Measurements from ENCODE around the gene UEVLD.
A peak's percentile ranks its signal among the peaks of the same experiment; 100 is the strongest.
"Not testable (repeated sequence)": the region's sequence is repeated elsewhere in the genome, so short reads cannot be mapped to it uniquely, and the experiment has no call there.

Gene UEVLD

GRCh38 chr11:18588297-18589252 is at the start of gene UEVLD:
Gene UEVLD (minus strand): TSS chr11:18588734. CDS start chr11:18588654, 80 bp downstream.
- peak; percentile 88 for DNase-seq (ENCODE audit: low spot score)

DNA sequence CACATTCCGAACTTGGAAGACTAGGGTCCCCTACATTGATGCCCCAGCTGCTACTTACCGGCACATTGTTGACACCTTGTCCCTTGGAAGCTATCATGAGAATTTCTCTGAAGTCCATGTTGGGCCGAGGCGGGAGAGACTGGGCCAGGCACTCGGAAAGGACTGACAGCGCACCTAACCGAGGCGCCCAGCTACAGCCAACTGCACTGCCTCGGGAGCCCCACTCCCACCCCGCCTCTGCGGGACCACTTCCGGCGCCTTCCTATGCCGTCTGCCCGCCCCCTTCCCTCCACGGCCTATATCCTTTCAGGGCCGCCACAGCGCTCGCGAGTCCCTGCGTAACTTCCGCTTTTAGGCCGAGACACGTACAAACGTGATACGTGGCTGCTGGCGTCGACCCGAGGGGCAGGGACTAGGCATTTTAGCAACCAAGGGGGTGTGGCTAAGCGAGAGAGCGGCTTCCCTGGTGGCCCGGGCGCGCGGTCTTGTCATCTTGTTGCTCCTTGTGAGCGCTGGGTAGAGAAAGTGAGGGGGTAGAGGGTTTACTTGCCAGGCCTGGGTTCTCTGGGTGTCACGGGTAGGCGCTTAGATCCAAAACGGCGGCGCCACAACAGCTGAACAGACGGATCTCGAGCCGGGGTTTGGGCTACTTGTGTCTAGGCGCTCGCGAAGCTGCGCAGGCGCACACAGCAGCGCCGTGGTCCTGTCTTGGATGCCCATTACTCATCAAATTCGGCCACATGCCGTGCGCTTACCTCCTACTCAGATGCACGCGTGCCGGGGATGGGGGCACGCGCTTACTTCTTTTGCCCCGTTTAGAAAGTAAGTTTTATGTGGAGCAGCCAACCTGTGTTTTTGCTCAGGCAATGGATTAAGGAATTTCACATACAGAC is 45.9 kb upstream of the UEVLD start, which contains the start of gene SPTY2D1:
Gene SPTY2D1 (minus strand): TSS at position 203 of the 893 bp plus-strand sequence. CDS start 85 bp downstream, at position 118.
- DNase-seq (ENCODE audit: low spot score): peak; percentile 100

DNA sequence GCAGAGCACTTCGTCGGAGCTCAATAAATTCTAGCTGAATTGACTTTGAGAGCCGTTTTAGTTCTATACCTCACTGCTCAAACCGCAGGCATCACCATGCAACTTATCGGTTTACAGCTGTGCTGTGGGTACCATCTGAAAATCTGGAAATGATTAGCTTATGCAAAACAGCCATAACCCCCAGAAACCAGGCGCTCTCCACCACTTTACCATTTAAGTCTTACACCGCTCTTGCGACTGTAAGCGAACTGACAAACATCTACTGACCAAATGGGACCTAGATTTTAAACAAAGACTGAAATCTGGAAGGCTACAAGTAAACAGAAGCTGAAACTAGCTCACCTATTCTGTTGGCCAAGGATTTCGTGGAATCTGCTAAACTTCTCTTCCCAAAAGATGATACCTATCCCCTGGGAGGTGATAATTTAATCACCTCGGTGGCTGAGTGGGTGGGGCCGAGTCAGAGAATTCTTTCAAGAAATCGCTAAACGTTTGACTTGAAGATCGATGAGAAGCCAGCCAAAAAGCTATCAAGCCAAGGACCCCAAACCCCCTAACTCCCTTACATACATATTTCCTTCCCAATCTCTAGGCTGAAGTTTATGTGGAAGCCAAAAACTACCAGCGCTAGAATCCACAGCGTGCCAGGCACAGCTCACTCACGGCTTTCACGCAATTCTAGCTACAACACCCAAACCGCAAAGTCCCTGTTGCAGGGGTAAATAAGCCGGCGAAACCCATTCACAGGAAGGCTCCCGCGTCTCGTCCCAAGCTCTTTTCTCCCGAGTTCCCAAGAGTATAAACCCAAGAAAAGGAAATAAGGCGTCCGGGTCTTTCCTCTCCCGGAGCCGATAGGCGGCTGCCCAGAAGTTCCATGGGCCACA is 45.0 kb upstream of the UEVLD start:
- no peak for DNase-seq (ENCODE audit: low spot score)

GRCh38 chr11:18632841-18633240 is 44.3 kb upstream of the UEVLD start:
- DNase-seq (ENCODE audit: low spot score): no peak

DNA sequence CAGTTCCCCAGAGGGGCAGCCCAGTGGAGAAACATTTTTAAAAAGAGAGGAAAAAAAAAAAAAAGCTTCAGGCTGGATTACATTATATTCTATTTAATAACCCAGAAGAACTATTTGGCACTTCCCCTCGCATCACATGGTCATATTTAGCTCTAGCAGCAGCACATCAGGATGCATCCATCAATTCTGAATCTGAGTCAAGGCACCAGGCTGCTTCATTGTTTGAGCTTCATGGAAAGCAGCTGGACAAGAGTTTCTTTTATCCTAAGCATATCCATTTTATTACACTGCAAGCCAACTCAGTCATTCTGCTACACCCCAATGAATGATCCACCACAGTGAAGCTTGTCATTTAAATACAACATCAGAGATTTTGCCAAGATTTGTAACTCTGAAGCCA is 35.6 kb upstream of the UEVLD start:
- DNase-seq (ENCODE audit: low spot score): no peak

- no peak for DNase-seq (ENCODE audit: low spot score)
Measured at GRCh38 chr11:18623707-18624106, 35.2 kb upstream of the UEVLD start.

DNA sequence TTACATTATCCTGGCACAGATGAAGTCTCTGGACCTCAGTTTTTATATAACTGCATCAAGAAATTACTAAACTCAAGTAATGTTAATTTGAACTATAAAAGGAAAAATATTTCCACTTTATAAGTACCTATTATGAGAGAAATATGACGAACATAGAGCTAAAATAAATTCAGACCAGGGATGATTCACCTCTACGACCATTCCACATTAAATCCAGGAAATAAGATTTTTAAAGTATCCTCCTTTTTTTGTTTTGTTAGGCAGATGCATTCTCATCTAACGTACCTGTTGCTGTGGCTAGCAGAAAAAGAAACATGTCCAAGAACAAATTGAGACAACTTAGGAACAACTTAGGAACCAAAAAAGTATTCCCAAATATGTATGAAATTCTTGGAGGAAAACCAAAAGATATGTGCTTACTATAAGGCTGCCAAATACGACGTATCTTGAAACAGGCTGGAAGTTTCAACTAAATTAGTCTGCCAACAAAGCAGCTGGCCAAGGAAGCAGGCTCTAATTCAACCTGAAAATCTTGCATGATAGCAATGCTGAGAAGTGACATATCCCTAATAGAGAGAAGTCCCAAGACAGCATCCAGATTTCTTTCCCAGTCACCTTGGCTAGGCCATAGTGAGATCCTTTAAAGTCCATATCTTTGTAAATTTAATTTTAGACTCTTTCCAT is 29.9 kb upstream of the UEVLD start:
- no peak for DNase-seq (ENCODE audit: low spot score)

DNA sequence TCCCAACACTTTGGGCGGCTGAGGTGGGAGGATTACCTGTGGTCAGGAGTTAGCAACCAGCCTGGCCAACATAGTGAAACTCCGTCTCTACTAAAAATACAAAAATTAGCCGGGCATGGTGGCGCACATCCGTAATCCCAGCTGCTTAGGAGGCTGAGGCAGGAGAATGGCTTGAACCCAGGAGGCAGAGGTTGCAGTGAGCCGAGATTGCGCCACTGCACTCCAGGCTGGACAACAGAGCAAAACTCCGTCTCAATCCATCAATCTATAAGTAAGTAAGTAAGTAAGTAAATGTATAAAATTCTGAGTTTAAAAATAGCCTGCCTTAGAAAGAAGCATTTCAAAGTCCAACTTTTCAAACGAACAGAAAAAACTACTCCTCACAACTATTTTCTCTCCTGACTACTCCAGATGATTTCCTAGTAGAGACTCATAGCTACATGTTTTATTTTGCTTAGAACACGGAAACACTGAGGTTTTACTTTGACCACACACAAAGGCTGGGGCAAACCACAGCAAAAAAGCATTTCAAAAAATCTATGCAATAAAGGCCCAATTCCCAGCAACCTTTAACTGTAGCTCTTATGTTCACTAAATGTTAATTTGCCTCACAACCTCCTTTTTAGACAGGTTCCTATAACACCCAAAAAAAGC is 29.3 kb upstream of the UEVLD start:
- DNase-seq (ENCODE audit: low spot score): no peak

DNA sequence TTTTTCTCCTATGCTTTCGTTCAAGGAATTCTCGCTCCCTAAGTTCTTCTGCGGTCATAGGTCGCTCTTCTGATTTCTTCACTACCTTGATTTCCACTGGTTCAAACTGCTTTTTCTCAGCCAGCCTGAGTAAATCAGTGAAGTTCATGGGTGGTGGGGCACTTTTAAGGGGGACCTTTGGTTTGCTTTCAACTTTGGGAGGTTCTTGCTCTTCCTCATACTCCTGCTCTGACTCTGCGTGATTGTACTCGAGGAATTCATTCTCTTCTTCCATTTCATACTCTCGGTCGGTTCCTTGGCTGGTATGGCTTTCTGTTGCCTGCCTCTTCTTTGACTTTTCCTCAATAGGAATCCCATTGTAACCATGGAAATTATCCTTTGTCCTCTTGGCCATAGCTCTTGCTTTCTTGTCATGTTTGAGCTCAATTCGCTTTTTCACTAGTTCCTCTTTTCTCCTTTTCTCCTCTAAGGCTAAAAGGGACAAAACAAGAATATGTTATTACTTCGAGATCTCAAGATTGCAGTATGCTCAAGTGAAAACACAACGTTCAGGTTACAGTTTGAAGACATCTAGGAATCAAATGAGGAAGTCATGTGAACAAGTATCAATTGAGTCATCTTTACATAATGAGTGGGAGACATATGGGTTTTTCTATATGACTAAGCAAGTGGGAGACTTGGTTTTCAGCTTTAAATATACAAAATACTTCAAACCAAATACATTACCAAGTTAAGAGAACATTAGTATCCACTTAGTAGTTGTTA is 27.3 kb upstream of the UEVLD start:
- DNase-seq (ENCODE audit: low spot score): no peak

DNA sequence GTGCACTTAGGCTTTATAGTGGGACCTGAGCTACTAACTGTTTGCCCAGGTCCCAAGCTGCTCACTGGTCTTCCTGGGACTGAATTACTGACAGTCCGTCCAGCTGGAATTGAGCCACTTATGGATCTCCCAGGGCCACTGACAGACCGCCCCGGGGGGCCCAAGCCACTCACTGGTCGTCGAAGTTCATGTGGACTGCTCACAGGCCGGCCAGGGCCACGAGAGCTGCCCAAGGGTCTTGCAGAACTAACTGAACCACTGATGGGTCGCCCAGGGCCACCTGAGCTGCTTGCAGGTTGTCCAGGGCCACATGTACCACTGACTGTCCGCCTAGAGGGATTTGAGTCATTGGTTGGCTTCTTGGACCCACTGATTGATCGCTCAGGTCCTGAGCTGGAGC is 26.1 kb upstream of the UEVLD start:
- no peak for DNase-seq (ENCODE audit: low spot score)

DNA sequence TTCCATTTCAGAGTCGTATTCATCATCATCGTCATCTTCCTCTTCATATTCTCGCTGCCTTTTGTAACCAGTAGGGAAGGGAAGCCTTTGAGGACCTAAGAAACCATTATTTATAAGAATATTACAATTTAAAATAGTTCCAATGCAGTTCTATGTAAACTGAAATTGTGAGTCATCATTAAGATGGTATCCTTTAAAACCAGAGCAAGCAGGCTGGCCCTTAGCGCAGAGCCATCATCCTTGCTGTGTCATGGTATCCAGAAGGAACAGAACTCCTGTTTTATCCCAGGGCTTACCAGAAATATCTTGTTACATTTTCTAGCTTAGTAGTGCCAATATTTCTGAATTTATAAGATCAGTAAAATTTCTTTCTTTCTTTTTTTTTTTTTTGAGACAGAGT is 23.9 kb upstream of the UEVLD start:
- no peak for DNase-seq (ENCODE audit: low spot score)

- no peak for DNase-seq (ENCODE audit: low spot score)
Measured at GRCh38 chr11:18611196-18611595, 22.7 kb upstream of the UEVLD start.

- DNase-seq (ENCODE audit: low spot score): no peak
Measured at GRCh38 chr11:18608376-18608775, 19.8 kb upstream of the UEVLD start.

DNA sequence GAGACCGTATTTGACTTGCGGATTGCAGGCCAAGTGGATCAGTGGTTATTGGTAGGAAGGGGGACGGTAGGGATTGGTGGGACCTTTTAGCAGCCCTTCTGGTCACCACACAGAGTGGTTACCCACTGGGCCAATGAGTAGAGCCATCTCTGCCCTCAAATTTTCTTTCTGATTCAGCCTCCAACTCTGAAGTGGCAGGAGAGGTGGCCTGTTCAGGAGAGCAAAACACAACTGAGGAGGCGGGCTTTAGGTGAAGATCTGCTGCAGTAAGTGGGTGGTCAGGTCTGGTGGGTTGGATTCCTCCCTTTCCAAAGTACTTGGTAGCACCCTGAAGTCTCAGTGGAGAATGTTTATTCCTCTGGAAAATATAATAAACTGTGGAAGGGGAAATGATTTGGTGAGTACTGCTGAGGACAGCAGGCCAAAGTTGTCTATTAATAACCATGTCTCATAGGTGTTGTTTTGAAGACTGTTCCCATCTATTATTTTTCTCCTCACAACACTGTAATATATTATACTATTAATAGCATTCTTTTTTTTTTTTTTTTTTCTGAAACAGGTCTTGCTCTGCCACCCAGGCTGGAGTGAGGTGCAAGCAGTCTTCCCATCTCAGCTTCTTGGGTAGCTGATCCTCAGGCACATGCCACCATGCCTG is 12.5 kb upstream of the UEVLD start:
- no peak for DNase-seq (ENCODE audit: low spot score)

DNA sequence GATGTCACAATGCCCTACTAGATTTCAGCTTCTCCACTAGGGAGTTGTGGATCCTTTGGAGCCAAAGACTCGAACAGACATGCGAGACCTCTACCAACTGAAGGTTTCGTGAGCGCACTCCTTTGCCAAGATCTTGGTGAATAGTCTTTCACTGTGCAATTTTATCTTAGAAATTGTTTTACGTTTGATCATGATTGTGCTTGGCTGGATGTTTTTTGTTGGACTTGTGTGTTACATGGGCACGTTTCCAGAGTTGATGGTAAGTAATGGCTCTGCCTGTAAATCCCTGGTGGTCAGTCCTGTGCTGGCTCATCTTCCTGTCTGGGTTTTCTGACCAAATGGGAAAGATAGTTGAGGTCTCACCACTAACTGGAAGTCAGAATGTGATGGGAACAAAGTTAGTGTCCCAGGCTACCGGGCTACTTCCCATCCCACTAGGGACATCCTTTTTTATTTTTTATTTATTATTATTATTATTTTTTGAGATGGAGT is 11.3 kb upstream of the UEVLD start, which contains the start of gene MISFA:
Gene MISFA (plus strand): TSS at position 51 of the 492 bp plus-strand sequence. CDS start 140 bp downstream, at position 191.
- no peak for DNase-seq (ENCODE audit: low spot score)

GRCh38 chr11:18594999-18595749 is 6.6 kb upstream of the UEVLD start:
- no peak for DNase-seq (ENCODE audit: low spot score)

GRCh38 chr11:18594088-18594487 is 5.6 kb upstream of the UEVLD start:
- DNase-seq (ENCODE audit: low spot score): not testable (repeated sequence)

DNA sequence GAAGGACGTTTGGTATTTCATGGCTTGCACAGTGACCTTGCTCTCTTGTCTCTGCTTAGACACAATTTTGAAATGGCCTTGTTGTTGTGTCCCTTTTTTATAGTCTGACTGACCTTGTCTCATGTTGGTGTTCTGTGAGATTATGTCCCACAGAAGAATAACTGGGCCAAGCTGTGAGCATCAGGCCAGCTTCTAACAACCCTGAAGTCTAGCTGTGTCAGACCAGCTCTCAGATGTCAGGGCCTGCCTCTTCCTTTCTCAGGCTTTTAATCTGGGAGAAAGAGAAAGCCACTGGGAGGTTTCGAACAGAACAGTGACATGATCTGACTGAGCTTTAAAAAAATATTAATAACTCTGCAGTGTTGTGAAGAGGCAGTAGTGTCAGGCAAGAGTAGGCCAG is 2.0 kb upstream of the UEVLD start:
- DNase-seq (ENCODE audit: low spot score): no peak
